C4-2B (cell line): ENCODE measurements around the gene MCM9.

ENCODE experiments used
- ZFX ChIP-seq: fragments of 450-650 bp; IDR thresholded peaks from 2 replicates; pipeline ENCODE4 v1.6.1; 2017
- TF ChIP-seq, protein P1 (sequence below): fragments of 450-650 bp; conservative IDR thresholded peaks from 2 replicates; pipeline ENCODE4 v1.5.1; 2017; ENCODE audit warnings: mild to moderate bottlenecking

- TF ChIP-seq, protein P1, sequence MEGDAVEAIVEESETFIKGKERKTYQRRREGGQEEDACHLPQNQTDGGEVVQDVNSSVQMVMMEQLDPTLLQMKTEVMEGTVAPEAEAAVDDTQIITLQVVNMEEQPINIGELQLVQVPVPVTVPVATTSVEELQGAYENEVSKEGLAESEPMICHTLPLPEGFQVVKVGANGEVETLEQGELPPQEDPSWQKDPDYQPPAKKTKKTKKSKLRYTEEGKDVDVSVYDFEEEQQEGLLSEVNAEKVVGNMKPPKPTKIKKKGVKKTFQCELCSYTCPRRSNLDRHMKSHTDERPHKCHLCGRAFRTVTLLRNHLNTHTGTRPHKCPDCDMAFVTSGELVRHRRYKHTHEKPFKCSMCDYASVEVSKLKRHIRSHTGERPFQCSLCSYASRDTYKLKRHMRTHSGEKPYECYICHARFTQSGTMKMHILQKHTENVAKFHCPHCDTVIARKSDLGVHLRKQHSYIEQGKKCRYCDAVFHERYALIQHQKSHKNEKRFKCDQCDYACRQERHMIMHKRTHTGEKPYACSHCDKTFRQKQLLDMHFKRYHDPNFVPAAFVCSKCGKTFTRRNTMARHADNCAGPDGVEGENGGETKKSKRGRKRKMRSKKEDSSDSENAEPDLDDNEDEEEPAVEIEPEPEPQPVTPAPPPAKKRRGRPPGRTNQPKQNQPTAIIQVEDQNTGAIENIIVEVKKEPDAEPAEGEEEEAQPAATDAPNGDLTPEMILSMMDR, result no peak
- TF ChIP-seq ZFX, result no peak
Measured at GRCh38 chr6:118952683-118953082, 17.7 kb upstream of the MCM9 start.
